Loucy (cell line): ENCODE data around the gene WWTR1.

Experiments
- H2AFZ ChIP-seq: fragments of 200-600 bp; sonication (generic); 2 replicates; pipeline ENCODE4 v1.6.0; 2016; ENCODE audit warnings: antibody characterized with exemption, mild to moderate bottlenecking, low read length, moderate library complexity
- H3F3A ChIP-seq: fragments of 200-600 bp; 2 replicates; pipeline ENCODE4 v1.6.0; 2016; ENCODE audit warnings: antibody characterized with exemption, low read depth, mild to moderate bottlenecking
- H3K27me3 ChIP-seq: fragments of 200-600 bp; sonication (generic); 2 replicates; pipeline ENCODE4 v1.6.1; 2014; ENCODE audit warnings: low read length, mild to moderate bottlenecking; ENCODE audit not compliant: insufficient read depth, poor library complexity, severe bottlenecking
- H3K36me3 ChIP-seq: fragments of 200-600 bp; sonication (generic); 2 replicates; pipeline ENCODE4 v1.6.1; 2016; ENCODE audit warnings: low read length; ENCODE audit not compliant: insufficient read depth
- H3K4me1 ChIP-seq: fragments of 200-600 bp; sonication (generic); 2 replicates; pipeline ENCODE4 v1.5.1; 2014; ENCODE audit warnings: low read length, mild to moderate bottlenecking; ENCODE audit not compliant: insufficient read depth, poor library complexity, severe bottlenecking
- H3K4me2 ChIP-seq: fragments of 200-600 bp; sonication (generic); 2 replicates; pipeline ENCODE4 v1.6.0; 2014; ENCODE audit warnings: antibody characterized with exemption, low read length, low read depth, mild to moderate bottlenecking; ENCODE audit not compliant: poor library complexity, severe bottlenecking
- H3K4me3 ChIP-seq: fragments of 200-600 bp; sonication (generic); 2 replicates; pipeline ENCODE4 v1.5.1; 2014; ENCODE audit warnings: low read length, mild to moderate bottlenecking, mixed read lengths; ENCODE audit not compliant: poor library complexity, severe bottlenecking
- H3K79me2 ChIP-seq: fragments of 200-600 bp; sonication (generic); 2 replicates; pipeline ENCODE4 v1.6.1; 2014; ENCODE audit warnings: low read length; ENCODE audit not compliant: insufficient read depth
- H3K9ac ChIP-seq: fragments of 200-600 bp; sonication (generic); 2 replicates; pipeline ENCODE4 v1.6.0; 2014; ENCODE audit warnings: mild to moderate bottlenecking, low read depth, low read length, moderate library complexity; ENCODE audit not compliant: poor library complexity, severe bottlenecking
- H3K9me2 ChIP-seq: fragments of 200-600 bp; sonication (generic); replicated peaks from 2 replicates; pipeline ENCODE4 v1.6.1; 2016; ENCODE audit warnings: low read depth, low read length, mixed read lengths
- H3K9me3 ChIP-seq: fragments of 200-600 bp; sonication (generic); 2 replicates; pipeline ENCODE4 v1.6.1; 2014; ENCODE audit warnings: mild to moderate bottlenecking, antibody characterized with exemption, low read length, low read depth; ENCODE audit not compliant: insufficient read depth
- H4K20me1 ChIP-seq: fragments of 200-600 bp; sonication (generic); 2 replicates; pipeline ENCODE4 v1.6.0; 2014; ENCODE audit warnings: antibody characterized with exemption, low read length, mild to moderate bottlenecking; ENCODE audit not compliant: insufficient read depth, poor library complexity, severe bottlenecking
- EZH2phosphoT487 ChIP-seq: fragments of 200-600 bp; IDR thresholded peaks from 2 replicates; pipeline ENCODE4 v1.6.1; 2018; ENCODE audit warnings: antibody characterized with exemption, mild to moderate bottlenecking, moderate library complexity, borderline replicate concordance
- TF ChIP-seq, protein P1 (sequence below): fragments of 200-600 bp; sonication (generic); conservative IDR thresholded peaks from 2 replicates; pipeline ENCODE4 v1.5.1; 2014; ENCODE audit warnings: mild to moderate bottlenecking, antibody characterized with exemption, low read length

The WWTR1 gene

GRCh38 chr3:149647285-149647684 is 10.5 kb downstream of the WWTR1 start:
- Histone ChIP-seq H3K9me2 (no peaks in the 10 kb centered on the region), H3K9ac (no peak overlapping the region), H3K79me2 (no peaks in the 10 kb centered on the region), H3K4me1 (no peaks in the 10 kb centered on the region), H3K4me2 (no peak overlapping the region), H3K27me3 (no peaks in the 10 kb centered on the region), H3K9me3 (no peaks in the 10 kb centered on the region), H2AFZ (no peak overlapping the region), H3F3A (no peaks in the 10 kb centered on the region), H4K20me1 (no peaks in the 10 kb centered on the region), H3K4me3 (no peak overlapping the region), H3K36me3 (no peaks in the 10 kb centered on the region)
- TF ChIP-seq EZH2phosphoT487 = no peak
- TF ChIP-seq, protein P1, sequence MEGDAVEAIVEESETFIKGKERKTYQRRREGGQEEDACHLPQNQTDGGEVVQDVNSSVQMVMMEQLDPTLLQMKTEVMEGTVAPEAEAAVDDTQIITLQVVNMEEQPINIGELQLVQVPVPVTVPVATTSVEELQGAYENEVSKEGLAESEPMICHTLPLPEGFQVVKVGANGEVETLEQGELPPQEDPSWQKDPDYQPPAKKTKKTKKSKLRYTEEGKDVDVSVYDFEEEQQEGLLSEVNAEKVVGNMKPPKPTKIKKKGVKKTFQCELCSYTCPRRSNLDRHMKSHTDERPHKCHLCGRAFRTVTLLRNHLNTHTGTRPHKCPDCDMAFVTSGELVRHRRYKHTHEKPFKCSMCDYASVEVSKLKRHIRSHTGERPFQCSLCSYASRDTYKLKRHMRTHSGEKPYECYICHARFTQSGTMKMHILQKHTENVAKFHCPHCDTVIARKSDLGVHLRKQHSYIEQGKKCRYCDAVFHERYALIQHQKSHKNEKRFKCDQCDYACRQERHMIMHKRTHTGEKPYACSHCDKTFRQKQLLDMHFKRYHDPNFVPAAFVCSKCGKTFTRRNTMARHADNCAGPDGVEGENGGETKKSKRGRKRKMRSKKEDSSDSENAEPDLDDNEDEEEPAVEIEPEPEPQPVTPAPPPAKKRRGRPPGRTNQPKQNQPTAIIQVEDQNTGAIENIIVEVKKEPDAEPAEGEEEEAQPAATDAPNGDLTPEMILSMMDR = no peak

GRCh38 chr3:149646181-149646766 is 11.6 kb downstream of the WWTR1 start:
- Histone ChIP-seq H3K4me1 (no peaks in the 10 kb centered on the region), H3F3A (no peaks in the 10 kb centered on the region), H3K4me3 (no peak overlapping the region), H2AFZ (no peak overlapping the region), H3K79me2 (no peaks in the 10 kb centered on the region), H3K36me3 (no peaks in the 10 kb centered on the region), H3K27me3 (no peaks in the 10 kb centered on the region), H4K20me1 (no peaks in the 10 kb centered on the region), H3K9me2 (no peaks in the 10 kb centered on the region), H3K4me2 (no peak overlapping the region), H3K9me3 (no peaks in the 10 kb centered on the region), H3K9ac (no peak overlapping the region)
- no peak for TF ChIP-seq EZH2phosphoT487
- TF ChIP-seq, protein P1 = no peak

- Histone ChIP-seq H3K4me2 (no peak overlapping the region), H3K79me2 (no peaks in the 10 kb centered on the region), H3K9me2 (no peaks in the 10 kb centered on the region), H3F3A (no peaks in the 10 kb centered on the region), H3K36me3 (no peaks in the 10 kb centered on the region), H2AFZ (no peak overlapping the region), H3K9ac (no peak overlapping the region), H3K9me3 (no peaks in the 10 kb centered on the region), H4K20me1 (no peaks in the 10 kb centered on the region), H3K4me3 (no peak overlapping the region), H3K27me3 (no peaks in the 10 kb centered on the region), H3K4me1 (no peaks in the 10 kb centered on the region)
- TF ChIP-seq, protein P1 = no peak
- TF ChIP-seq EZH2phosphoT487 = no peak
These were observed 13.9 kb downstream of the WWTR1 start for GRCh38 chr3:149643963-149644362.
